ENCODE data around the gene SYNDIG1.

The SYNDIG1 gene

GRCh38 chr20:24479106-24479505 is 9.7 kb downstream of the SYNDIG1 start:
- H3K4me3 ChIP-seq (replicated peaks; ENCODE audit: low read depth, low read length) = no peak overlapping the region
- TF ChIP-seq CTCF (IDR thresholded peaks at IDR 0.05; ENCODE audit: low read length, missing control alignments) = no peak
- DNase-seq (ENCODE audit: low read depth) = no peak

DNA sequence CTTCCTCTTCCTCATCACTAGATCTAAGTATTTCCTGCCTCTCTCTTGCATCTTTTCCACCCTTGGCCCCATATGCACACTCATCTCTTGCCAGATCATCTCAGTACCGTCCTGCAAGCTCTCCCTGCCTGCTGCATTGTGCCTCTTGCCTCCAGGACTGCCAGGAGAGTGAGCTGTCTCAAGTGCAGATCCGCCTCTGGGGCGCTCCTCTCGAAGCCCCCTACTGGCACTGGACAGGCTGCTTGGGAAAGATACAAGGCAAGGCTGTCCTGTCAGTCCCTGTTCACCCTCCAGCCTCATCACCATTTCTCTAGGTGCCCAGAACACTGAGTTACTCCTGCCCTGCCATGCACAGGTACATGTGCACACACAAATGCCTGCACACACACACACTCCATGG is 10.2 kb downstream of the SYNDIG1 start:
- DNase-seq (ENCODE audit: low read depth) = no peak
- H3K4me3 ChIP-seq (replicated peaks; ENCODE audit: low read depth, low read length) = no peak overlapping the region
- no peak for TF ChIP-seq CTCF (IDR thresholded peaks at IDR 0.05; ENCODE audit: low read length, missing control alignments)

DNA sequence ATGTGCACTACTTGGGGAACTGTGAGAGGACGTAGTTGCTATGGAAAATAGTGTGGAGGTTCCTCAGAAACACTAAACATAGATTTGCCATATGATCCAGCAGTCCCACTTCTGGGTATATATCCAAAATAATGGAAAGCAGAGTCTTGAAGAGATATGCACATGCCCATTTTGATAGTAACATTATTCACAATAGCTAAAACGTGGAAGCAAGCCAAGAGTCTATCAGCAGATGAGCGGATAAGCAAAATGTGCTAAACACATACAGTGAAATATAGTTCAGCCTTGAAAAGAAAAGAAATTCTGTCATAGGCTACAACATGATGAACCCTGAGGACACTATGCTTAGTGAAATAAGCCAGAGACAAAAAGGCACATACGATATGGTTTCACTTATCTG is 11.1 kb downstream of the SYNDIG1 start:
- TF ChIP-seq CTCF (IDR thresholded peaks at IDR 0.05; ENCODE audit: low read length, missing control alignments) = no peak
- DNase-seq (ENCODE audit: low read depth) = no peak
- H3K4me3 ChIP-seq (replicated peaks; ENCODE audit: low read depth, low read length) = no peak overlapping the region

DNA sequence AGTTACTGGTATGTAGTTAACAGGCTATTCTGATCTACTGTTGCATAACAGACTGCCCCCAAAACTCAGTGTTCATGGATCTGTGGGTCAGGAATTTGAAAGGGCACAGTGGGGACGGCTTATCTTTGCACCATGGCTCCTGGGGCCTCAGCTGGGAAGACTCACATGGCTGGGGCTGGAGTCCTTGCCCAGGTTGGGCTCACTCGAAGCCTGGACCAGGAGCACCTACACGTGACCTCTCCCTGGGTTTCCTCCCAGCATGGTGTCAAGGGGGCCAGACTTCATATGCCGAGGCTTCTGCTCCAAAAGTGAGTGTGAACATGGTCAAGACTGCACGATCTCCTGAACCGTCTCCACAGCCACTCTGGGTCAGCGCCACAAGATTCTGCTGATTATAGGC is 11.7 kb downstream of the SYNDIG1 start:
- no peak for TF ChIP-seq CTCF (IDR thresholded peaks at IDR 0.05; ENCODE audit: low read length, missing control alignments)
- no peak overlapping the region for H3K4me3 ChIP-seq (replicated peaks; ENCODE audit: low read depth, low read length)
- DNase-seq (ENCODE audit: low read depth) = no peak

DNA sequence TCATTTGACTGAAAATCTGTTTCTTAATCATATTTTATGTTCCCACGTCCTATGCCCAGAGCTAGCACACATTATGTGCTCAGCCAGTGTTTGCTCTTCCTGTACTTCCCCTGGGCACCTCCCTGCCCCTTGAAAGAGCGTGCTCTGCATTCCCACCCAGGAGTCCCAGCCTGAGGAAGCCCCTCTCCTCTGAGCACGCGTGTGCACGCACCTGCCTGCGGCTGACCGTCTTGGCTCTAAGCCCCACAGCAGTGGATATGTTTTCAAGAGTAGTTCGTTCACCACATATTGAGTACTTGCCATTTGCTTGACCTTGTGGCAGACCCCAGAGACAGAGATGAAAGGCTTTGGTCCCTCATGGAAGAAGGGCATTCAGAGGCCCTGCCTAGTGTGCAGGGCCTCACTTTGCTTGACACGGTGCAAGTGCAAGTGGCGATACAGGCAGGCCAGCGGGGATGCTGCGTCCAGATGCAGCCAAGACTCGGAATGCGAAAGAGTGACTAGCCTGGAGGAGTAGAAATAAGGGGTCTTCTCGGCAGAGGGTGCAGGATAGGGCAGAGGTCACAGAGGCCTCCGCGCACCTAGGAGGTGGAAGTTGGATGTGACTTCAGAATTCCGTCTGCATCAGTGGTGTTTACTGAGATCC is 14.1 kb downstream of the SYNDIG1 start:
- H3K4me3 ChIP-seq (replicated peaks; ENCODE audit: low read depth, low read length) = no peak overlapping the region
- no peak for DNase-seq (ENCODE audit: low read depth)
- TF ChIP-seq CTCF (IDR thresholded peaks at IDR 0.05; ENCODE audit: low read length, missing control alignments) = no peak

DNA sequence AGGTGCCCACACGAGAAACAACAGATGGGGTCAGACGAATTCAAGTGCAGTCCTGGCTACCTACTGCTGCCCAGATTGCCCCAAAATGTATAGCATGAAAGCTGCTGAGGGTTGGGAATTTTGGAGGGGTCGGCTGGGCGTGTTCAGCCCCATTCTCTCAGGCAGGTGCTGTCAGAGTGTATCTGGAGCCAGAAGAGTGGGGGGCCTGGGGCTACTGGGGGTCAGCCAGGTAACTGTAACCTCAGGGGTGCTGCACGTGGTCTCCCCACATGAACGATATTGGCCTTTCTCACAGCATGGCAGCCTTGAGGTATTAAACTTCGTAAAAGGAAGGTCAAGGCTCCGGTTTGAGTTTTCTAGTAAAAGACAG is 14.6 kb downstream of the SYNDIG1 start:
- DNase-seq (ENCODE audit: low read depth) = no peak
- TF ChIP-seq CTCF (IDR thresholded peaks at IDR 0.05; ENCODE audit: low read length, missing control alignments) = no peak
- H3K4me3 ChIP-seq (replicated peaks; ENCODE audit: low read depth, low read length) = no peak overlapping the region

- no peak for DNase-seq (ENCODE audit: low read depth)
- no peak overlapping the region for H3K4me3 ChIP-seq (replicated peaks; ENCODE audit: low read depth, low read length)
- TF ChIP-seq CTCF (IDR thresholded peaks at IDR 0.05; ENCODE audit: low read length, missing control alignments) = no peak
Observed at GRCh38 chr20:24485981-24486380, 16.6 kb downstream of the SYNDIG1 start.
